Activated T-cell treated with anti-CD3 and anti-CD28 coated beads for 48 hours (primary cell): ENCODE results near the gene ANKLE1.
"Not testable (repeated sequence)": the region's sequence is repeated elsewhere in the genome, so short reads cannot be mapped to it uniquely, and the experiment has no call there.

Source experiments
- DNase-seq: peaks from one replicate; pipeline ENCODE4 v3.0.0-alpha.2; 2020; ENCODE audit warnings: low read depth

The ANKLE1 gene

DNA sequence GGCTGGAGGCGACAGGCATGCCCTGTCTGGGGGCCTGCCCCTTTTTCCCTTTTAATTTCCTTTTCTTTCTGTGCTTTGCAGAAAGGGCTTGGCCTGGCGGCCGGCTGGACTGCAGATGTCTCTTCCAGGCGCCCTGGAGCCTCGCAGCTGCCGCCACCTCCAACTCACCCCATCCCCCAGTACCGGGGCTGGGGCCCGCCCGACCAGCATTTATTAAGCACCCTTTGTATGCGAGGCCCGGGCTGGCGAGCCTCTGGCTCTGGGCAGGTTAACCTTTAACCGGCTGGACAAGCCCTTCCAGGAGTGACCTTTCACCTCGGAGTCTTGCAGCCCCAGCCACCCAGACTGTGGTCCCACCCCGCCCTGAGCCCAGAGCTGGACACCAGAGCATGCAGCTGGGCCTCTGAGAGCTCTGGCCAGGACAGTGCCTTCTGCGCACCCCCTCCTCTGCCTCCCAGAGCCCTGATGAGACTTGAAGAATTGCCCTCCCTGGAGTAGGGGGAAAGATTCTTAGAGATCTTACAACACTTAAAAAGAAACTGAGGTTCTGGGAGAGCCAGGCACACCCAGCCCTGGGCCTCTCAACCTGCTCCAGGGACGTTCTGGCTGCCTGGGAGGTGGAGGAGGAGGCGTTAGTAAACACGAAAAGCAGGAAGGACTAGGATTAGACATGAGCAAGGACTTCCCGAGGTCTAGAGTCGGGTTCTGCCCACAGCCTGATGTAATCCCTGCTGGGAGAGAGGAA, 34.8 kb upstream of the ANKLE1 start:
- no peak for DNase-seq

DNA sequence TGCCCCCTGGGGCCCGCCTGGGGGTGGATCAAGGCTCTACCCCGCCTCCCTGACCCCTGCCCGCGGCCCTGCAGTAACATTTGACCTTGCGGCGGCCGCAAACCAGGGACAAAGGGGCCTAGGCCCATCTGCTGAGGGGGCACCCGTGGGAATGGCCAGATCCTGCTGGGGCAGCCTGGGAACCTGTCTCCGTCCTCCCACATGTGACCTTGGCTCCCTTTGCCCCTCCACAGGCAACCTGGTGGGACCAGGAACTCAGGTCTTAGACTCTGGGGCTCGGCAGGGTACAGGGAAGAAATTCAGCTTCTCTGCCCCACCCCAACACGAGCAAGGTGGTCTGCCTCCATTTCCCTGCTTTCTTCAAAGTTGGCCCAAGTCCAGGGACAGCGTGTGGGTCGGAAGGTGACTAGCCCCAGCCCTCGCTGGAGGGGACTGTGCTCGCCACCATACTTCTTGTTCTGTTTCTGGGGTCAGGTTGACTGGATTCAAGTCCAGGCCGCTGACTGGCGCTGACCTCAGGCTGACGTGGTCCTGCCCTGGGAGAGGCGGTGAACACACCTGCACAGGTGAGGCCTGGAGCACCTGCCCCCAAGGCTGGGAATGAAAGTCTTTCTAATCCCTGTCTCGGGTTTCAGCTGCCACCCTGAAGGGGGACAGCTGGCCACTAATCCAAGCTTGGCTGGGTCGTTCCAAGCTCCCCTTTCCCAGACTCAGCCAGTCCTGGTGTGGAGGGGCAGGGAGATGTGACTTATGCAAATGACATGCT, 33.5 kb upstream of the ANKLE1 start:
- no peak for DNase-seq

DNA sequence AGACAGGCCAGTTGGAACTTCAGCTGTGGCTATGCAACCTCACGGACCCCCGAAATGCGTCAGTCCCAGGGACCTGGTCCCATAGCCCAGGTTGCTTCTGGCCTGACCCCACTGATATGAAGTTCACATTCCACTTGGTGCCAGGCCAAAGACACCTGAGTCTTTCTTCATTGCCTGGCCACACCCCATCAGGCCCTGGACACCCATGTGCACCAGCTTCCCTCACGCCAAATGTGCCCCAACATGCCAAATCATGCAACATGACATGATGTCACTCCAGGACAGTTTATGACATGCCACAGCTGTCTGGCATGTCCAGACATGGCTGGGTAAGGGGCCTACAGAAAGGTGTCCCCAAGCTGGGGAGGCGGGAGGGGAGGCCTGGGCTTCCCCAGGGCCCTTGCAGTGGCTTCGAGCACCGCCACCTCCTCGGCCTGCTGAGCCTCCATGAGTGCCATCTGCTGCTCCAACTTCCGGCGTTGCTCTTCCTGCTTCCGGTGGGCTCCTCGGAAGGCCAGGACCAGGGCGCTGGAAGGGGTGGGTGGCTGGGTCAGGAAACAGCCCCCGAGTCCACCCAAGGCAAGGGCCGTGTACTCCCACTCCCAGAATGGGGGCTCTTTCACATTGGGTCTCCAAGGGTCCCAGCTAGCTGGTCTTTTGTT, 31.7 kb upstream of the ANKLE1 start:
- DNase-seq, result no peak

DNA sequence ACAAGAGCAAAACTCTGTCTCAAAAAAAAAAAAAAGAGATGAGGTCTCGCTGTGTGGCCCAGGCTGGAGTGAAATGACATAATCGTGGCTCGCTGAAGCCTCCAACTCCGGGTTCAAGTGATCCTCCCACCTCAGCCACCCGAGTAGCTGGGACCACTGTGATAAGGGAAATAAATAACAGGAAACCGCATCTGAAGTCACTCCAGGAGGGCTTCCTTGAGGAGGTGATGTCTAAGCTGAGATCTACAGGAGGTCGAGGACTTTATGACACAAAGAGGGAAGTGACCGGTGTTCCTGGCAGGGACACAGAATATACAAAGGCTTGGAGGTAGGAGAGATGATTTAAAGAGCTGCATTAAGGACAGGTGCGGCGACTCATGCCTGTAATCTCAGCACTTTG, 27.1 kb upstream of the ANKLE1 start:
- DNase-seq, result no peak

DNA sequence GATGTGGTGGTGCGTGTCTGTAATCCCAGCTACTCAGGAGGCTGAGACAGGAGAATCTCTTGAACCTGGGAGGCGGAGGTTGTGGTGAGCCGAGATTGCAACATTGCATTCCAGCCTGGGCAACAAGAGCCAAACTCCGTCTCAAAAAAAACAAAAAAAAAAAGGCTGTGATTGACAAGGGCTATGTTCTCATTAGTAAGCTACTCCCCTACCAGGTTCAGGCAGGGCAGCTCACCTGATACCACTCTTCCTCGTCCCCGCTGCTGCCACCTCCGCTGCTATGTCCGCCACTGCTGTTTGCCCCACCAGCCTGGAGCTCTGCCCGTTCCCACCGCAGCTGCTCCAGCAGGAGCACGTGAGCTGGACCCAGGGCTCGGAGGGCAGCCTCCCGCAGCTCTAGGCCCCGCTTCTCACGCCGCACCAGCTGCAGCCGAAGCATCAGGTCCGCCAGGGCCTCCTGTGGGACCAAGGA, 26.5 kb upstream of the ANKLE1 start:
- no peak for DNase-seq

DNA sequence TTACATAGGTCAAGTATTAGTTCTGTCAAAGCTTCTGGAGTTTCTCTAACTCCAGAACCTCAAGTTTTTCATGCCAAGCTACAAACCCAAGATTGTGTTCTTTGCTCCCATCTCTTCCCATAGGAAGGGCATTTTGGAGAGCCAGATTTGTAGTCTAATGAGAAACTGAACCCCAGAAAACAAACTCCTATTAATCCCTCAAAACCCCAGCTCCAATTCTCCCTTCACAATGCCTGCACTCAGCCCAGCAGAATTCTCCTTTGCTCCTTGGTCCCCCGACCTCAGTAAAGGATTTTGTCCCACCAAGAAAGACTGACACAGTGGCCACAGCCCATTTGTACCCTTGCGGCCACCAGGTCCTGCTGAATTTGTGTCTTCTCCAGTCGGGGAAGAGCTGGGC, 25.6 kb upstream of the ANKLE1 start:
- no peak for DNase-seq

DNA sequence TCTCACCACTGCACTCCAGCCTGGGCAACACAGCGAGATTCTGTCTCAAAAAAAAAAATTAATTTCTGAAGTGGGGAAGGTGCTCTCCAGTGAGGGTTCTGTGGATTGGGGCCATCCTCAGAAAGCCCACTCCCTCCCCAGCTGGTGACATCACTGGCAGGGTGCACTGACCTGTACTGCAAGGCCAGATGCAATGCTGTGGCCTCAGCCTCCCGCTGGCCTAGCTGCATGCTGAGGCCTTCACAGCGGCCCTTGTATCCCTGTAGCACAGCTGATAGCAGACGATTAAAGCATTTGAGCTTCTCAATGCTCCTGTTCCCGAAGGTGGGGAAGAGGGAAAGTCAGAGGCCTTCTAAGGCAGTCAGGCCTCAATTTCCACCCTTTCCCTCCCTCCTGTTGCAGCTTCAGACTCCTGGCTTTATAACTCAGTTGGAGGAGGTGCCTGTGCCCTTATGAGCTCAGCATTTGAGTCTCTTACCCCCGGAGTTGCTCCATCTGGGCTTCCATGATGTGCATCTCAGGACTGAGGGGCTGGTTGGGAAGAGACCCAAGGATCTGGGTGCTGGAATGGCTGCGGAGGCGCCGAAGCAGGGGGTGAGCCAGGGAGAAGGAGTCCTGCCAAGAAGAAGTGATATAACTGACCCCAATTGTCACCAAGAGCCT, 22.5 kb upstream of the ANKLE1 start:
- no peak for DNase-seq

DNA sequence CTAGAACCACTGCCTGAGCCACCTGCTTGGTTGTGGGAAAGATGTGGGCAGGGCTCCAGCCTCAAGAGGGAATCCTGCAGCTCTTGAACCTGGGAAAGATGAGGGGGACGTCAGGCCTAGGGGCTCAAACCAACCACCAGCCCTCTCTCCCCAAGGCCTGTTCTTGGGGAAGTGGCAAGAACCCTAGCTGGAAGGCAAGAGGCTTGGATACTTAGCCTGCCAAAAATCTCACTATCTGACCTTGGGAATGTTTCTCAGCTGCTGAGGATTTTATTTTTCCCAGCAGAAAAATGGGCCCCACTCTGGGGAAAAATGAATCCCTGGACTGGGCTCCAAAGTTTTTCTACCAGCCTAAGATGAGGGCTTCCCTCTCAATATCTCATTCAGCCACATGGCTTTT, 21.8 kb upstream of the ANKLE1 start:
- DNase-seq, result no peak

DNA sequence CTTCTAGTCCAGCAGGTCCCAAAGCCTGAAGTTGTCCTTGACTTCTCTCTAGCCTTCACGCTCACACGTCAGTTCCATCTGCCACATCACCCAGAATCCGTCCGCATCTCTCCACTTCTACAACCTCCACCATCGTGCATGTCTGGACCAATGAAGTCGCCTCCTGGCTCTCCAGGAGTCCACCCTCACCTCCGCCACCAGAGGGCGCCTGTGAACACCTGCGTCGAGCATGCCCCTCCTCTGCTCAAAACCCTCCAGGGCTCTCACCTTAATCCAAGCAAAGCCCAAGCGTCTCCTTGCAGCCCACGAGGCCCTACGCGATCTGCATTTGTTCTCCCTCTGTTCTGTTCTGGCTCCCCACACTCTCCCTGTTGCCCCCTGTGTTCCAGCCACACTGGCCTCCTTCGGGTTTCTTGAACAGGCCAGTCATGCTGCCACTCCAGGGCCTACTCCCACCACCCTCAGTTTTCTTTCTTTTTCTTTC, 20.8 kb upstream of the ANKLE1 start:
- DNase-seq, result peak; percentile 85

DNA sequence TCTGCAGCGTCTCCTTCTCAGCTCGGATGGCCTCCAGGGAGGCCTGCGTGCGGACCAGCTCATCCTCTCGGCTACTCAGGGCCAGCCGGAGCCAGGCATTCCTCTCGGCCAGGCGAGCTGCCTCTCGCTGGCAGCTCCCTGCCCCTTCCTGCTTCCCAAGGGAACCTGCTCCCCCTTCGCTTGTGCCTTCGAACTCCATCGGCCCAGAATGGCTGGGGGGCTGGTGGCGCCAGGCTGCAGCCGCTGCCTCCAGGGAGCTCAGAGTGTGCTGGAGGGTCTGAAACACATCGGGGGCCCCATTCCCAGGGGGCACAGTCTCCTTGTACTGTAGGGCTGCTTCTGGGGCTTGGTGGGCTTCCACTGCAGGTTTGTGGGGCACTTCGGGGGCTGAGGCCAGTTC, 19.1 kb upstream of the ANKLE1 start:
- DNase-seq, result no peak

DNA sequence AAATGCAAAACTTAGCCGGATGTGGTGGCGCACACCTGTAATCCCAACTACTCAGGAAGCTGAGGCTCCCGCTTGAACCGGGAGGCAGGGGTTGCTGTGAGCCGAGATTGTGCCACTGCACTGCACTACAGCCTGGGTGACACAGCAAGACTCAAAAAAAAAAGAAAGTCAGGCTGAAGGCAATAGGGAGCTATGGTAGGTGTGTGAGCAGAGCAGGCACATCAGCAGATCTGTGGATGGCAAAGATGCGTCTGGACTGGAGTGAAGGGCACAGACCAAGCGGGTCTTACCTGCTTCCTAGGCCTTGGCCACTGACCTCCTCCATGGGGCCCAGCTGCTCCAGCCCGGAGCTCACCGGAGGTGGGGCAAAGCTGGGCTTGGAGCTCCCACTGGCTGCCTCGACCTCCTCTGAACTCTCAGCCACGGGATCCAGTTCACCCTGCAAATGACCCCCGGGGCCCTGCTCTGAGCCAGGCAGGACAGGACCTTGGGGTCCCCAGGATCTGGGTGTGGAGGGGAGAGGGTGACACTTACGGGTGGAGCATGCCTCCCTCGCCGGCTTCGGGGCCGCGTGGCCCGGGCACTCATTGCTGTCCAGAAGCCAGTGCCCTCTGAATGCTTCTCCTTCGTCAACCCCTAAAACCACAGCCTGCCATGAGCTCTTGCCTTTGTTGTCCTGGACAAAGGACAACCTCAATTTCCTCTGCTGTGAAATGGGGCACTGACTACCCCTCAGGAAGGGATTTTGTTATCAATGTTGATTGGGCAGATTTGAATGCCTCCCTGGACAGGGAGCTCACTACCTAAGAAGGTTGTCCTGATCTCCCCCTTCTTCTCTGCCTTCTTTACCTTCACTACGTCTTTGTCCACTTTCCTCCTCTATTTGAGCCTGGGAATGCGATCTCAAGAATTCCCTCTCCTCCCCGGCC, 17.7 kb upstream of the ANKLE1 start:
- no peak for DNase-seq

DNA sequence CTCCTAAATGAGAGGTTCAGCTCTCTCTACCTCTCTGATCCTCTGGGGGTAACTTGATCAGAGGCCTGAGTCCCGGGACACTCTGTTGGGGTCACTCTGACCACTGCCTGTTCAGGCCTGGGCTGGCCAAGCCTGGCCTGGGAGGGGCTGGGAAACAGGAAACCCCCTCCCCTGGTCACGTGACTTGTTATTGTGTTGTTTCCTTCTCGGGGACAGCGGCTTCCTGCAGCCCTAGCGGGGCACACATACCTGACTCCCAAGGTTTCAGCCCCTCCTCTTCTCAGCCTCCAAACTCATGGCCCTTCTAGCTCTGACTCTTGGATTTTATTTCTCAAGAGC, 17.1 kb upstream of the ANKLE1 start, which contains the start of gene USHBP1:
Gene USHBP1, minus strand, starts transcription at position 105 of the 339 bp plus-strand sequence. CDS start 446 bp downstream, outside the sequence.
- DNase-seq, result no peak

DNA sequence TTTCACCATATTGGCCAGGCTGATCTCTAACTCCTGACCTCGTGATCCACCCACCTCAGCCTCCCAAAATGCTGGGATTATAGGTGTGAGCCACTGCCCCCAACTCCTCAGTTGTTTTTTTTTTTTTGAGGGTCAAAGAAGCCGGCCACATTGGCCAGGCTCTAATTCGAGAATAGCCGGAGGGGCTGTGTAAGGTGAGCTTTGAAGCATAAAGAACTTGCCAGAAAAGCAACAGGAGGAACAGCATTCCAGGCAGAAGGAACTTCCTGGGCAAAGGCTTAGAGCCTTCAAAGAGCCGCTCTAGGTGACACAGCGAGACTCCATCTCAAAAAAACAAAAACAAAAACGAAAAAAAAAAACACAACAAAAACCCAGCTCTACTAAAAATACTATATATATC, 15.7 kb upstream of the ANKLE1 start:
- no peak for DNase-seq

DNA sequence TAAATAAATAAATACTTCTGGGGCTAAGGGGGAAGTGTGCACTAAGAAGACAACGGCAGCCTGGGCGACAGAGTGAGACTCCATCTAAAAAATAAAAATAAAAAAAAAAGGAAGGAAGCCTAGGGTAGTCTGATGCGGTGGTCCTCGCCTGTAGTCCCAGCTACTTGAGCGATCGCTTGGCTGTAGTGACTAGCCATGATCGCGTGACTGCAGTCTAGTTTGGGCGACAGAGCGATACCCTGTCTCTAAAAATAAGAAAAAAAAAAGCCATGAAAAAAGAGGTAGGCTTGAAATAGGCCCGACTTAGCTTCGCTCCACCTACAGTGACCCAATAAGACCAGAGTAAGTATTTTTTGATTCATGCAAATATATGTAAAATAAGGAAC, 15.1 kb upstream of the ANKLE1 start:
- DNase-seq, result peak; percentile 8

DNA sequence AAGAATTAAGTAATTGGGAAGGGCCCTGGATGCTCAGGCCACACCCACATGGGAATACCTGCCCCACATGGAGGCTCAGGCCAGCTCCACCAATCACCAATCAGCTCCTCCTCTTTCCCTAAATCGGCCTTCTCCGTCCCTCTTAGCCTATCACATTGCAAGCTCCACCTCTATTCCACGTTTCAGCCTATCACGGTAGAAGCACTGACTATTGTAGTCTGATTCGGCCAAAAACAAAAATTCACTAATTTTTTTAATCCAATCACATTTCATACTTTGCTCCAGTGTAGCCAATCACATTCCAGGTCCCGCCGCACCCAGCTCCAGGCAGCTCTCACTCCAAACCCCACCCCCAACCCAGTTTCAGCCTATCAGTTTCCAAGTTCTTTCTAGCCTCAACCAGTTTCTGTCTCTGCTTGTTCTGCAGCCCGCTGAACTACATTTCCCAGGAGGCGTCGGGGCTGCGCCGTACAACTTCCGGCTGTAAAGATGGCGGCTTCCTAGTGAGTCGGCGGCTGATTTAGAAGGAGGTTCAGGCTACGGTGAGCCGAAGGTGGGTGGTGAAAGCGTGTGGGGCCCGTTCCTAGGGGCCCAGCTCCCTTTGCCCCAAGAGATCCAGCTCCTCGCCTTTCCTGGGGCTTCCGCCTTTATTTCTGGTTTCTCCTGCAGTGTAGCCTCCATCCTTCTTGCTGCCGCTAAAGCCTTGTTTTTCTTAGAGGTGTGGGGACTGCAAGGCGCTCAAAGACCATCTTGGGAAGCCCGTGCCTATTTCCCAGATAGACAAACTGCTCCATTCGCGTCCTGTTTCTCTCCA, 14.5 kb upstream of the ANKLE1 start, which contains the start of gene BABAM1:
Gene BABAM1, plus strand, starts transcription at position 469 of the 814 bp plus-strand sequence. CDS start 1,364 bp downstream, outside the sequence.
- DNase-seq, result peak; percentile 89

DNA sequence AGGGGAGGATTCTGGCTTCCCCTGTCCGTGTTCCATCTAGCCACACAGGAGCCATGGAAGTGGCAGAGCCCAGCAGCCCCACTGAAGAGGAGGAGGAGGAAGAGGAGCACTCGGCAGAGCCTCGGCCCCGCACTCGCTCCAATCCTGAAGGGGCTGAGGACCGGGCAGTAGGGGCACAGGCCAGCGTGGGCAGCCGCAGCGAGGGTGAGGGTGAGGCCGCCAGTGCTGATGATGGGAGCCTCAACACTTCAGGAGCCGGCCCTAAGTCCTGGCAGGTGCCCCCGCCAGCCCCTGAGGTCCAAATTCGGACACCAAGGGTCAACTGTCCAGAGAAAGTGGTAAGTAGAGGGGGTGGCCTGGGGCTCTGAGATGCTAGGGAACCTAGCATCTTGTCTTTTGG, 12.9 kb upstream of the ANKLE1 start:
- DNase-seq, result no peak

DNA sequence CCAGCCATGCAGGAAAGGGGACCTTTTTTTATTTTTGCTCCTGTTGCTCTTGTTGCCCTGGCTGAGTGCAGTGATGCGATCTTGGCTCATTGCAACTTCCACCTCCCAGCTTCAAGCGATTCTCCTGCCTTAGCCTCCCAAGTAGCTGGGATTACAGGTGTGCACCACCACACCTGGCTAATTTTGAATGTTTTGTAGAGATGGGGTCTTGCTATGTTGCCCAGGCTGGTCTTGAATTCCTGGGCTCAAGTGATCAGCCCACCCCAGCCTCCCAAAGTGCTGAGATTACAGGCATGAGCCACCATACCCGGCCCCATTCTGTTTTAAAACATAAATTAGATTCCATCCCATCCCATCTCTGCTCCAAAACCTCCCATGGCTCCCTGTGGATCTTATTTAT, 6.8 kb upstream of the ANKLE1 start:
- DNase-seq, result not testable (repeated sequence)

DNA sequence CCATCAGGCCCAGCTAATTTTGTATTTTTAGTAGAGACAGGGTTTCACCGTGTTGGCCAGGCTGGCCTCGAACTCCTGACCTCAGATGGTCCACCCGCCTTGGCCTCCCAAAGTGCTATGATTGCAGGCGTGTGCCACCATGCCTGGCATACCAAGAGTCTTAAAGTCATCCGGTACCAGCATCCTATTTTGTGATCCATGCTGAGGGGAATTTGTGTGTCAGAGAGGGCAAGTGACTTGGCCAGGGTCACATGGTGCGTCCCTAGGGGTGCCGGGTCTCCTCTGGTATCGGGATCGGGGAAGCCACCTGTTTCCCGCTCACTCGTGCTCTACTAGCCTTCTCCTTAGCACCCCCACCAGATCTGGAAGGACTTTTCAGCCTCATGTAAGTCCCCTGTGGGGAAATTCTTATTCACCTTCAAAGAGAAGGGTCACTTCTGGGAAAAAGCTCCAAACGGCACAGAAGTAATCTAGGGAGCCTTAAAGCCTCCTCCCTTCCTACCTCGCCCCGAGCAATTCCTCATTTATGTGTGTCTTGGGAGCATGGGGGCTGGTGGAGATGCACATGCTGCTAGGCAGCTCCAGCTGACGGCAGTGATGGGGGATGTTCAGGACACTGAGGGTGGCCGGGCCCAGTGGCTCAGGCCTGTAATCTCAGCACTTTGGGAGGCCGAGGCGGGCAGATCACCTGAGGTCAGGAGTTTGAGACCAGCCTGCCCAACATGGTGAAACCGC, 6.1 kb upstream of the ANKLE1 start:
- no peak for DNase-seq

DNA sequence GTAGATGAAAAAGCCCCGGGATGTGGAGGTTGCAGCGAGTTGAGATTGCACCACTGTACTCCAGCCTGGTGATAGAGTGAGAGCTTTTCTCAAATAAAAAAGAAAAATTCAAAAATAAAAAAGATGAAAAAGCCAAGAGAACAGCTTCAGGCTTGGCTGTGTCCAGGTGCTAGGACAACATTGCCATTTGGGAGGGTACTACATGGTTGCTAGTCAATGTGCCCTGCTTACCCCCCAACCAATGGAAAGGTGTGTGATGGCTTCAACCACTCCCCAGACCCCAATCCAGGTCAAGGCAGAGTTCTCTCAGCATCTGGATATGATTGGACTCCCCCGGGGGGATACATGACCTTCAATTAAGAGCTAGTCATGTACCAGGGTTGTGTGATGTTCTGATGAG, 2.3 kb upstream of the ANKLE1 start:
- no peak for DNase-seq
